Loucy (cell line): Measurements from ENCODE around the gene JTB.

ENCODE experiments used
- H2AFZ ChIP-seq: fragments of 200-600 bp; sonication (generic); 2 replicates; pipeline ENCODE4 v1.6.0; 2016; ENCODE audit warnings: antibody characterized with exemption, mild to moderate bottlenecking, low read length, moderate library complexity
- H3F3A ChIP-seq: fragments of 200-600 bp; 2 replicates; pipeline ENCODE4 v1.6.0; 2016; ENCODE audit warnings: antibody characterized with exemption, low read depth, mild to moderate bottlenecking
- H3K27me3 ChIP-seq: fragments of 200-600 bp; sonication (generic); 2 replicates; pipeline ENCODE4 v1.6.1; 2014; ENCODE audit warnings: low read length, mild to moderate bottlenecking; ENCODE audit not compliant: insufficient read depth, poor library complexity, severe bottlenecking
- H3K36me3 ChIP-seq: fragments of 200-600 bp; sonication (generic); 2 replicates; pipeline ENCODE4 v1.6.1; 2016; ENCODE audit warnings: low read length; ENCODE audit not compliant: insufficient read depth
- H3K4me1 ChIP-seq: fragments of 200-600 bp; sonication (generic); 2 replicates; pipeline ENCODE4 v1.5.1; 2014; ENCODE audit warnings: low read length, mild to moderate bottlenecking; ENCODE audit not compliant: insufficient read depth, poor library complexity, severe bottlenecking
- H3K4me2 ChIP-seq: fragments of 200-600 bp; sonication (generic); 2 replicates; pipeline ENCODE4 v1.6.0; 2014; ENCODE audit warnings: antibody characterized with exemption, low read length, low read depth, mild to moderate bottlenecking; ENCODE audit not compliant: poor library complexity, severe bottlenecking
- H3K4me3 ChIP-seq: fragments of 200-600 bp; sonication (generic); 2 replicates; pipeline ENCODE4 v1.5.1; 2014; ENCODE audit warnings: low read length, mild to moderate bottlenecking, mixed read lengths; ENCODE audit not compliant: poor library complexity, severe bottlenecking
- H3K79me2 ChIP-seq: fragments of 200-600 bp; sonication (generic); 2 replicates; pipeline ENCODE4 v1.6.1; 2014; ENCODE audit warnings: low read length; ENCODE audit not compliant: insufficient read depth
- H3K9ac ChIP-seq: fragments of 200-600 bp; sonication (generic); 2 replicates; pipeline ENCODE4 v1.6.0; 2014; ENCODE audit warnings: mild to moderate bottlenecking, low read depth, low read length, moderate library complexity; ENCODE audit not compliant: poor library complexity, severe bottlenecking
- H3K9me2 ChIP-seq: fragments of 200-600 bp; sonication (generic); replicated peaks from 2 replicates; pipeline ENCODE4 v1.6.1; 2016; ENCODE audit warnings: low read depth, low read length, mixed read lengths
- H3K9me3 ChIP-seq: fragments of 200-600 bp; sonication (generic); 2 replicates; pipeline ENCODE4 v1.6.1; 2014; ENCODE audit warnings: mild to moderate bottlenecking, antibody characterized with exemption, low read length, low read depth; ENCODE audit not compliant: insufficient read depth
- H4K20me1 ChIP-seq: fragments of 200-600 bp; sonication (generic); 2 replicates; pipeline ENCODE4 v1.6.0; 2014; ENCODE audit warnings: antibody characterized with exemption, low read length, mild to moderate bottlenecking; ENCODE audit not compliant: insufficient read depth, poor library complexity, severe bottlenecking
- EZH2phosphoT487 ChIP-seq: fragments of 200-600 bp; IDR thresholded peaks from 2 replicates; pipeline ENCODE4 v1.6.1; 2018; ENCODE audit warnings: antibody characterized with exemption, mild to moderate bottlenecking, moderate library complexity, borderline replicate concordance
- TF ChIP-seq, protein P1 (sequence below): fragments of 200-600 bp; sonication (generic); conservative IDR thresholded peaks from 2 replicates; pipeline ENCODE4 v1.5.1; 2014; ENCODE audit warnings: mild to moderate bottlenecking, antibody characterized with exemption, low read length

JTB gene

DNA sequence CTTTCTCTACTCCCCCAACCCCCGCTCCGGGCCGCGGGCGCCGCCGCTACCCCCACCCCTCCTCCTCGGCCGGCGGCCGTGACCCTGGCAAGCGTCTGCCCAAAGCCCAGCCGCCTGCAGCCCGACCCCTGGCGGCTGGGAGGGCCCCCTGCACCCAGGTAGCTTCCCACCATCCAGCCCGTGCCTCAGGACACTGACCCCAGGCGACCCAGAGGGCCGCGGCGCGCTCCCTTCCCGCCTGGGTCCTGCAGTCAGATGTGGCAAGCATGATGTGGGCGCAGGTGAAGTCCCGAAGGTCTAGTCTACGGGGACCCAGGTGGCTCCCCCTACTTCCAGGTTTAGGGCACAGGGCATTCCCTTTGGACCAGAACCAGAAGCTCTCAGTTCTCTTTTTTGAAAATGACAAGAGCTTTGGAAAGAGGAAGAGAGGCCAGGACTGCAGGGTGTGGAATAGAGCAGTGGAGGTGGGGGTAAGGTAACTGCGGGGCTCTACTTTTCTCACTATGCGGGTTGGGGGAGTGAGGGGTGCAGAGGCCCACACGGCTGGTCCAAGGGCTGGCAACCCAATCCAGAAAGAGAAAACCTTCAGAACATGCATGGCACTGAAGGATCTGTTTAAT, 30.7 kb downstream of the JTB start, which contains the start of gene DENND4B:
DENND4B (minus strand) TSS at position 97 of the 620 bp plus-strand sequence. CDS start 2,344 bp downstream, outside the sequence.
- no peaks in the 10 kb centered on the region for H3K9me3 ChIP-seq
- H3K79me2 ChIP-seq: peaks cover 39% of the 10 kb centered on the region
- peaks cover 25% of the 10 kb centered on the region for H4K20me1 ChIP-seq
- peak within 1 kb of the TSS; percentile 91 for H3K4me2 ChIP-seq
- H2AFZ ChIP-seq: peak within 1 kb of the TSS; percentile 65
- peak within 1 kb of the TSS; percentile 91 for H3K9ac ChIP-seq
- peaks cover 46% of the 10 kb centered on the region; the same call in 1 of the 2 replicates for H3K36me3 ChIP-seq
- H3K4me1 ChIP-seq: peaks cover 21% of the 10 kb centered on the region
- no peaks in the 10 kb centered on the region for H3F3A ChIP-seq
- H3K9me2 ChIP-seq: no peaks in the 10 kb centered on the region
- no peak for TF ChIP-seq EZH2phosphoT487
- TF ChIP-seq, protein P1, sequence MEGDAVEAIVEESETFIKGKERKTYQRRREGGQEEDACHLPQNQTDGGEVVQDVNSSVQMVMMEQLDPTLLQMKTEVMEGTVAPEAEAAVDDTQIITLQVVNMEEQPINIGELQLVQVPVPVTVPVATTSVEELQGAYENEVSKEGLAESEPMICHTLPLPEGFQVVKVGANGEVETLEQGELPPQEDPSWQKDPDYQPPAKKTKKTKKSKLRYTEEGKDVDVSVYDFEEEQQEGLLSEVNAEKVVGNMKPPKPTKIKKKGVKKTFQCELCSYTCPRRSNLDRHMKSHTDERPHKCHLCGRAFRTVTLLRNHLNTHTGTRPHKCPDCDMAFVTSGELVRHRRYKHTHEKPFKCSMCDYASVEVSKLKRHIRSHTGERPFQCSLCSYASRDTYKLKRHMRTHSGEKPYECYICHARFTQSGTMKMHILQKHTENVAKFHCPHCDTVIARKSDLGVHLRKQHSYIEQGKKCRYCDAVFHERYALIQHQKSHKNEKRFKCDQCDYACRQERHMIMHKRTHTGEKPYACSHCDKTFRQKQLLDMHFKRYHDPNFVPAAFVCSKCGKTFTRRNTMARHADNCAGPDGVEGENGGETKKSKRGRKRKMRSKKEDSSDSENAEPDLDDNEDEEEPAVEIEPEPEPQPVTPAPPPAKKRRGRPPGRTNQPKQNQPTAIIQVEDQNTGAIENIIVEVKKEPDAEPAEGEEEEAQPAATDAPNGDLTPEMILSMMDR: peak; percentile 71
- no peaks in the 10 kb centered on the region for H3K27me3 ChIP-seq
- H3K4me3 ChIP-seq: peak within 1 kb of the TSS; percentile 85

- no peaks in the 10 kb centered on the region for H3K9me3 ChIP-seq
- no peaks in the 10 kb centered on the region for H3K27me3 ChIP-seq
- peak overlapping the region; percentile 65 for H2AFZ ChIP-seq
- H3K9me2 ChIP-seq: no peaks in the 10 kb centered on the region
- peak overlapping the region; percentile 91 for H3K4me2 ChIP-seq
- peak overlapping the region; percentile 85 for H3K4me3 ChIP-seq
- peaks cover 21% of the 10 kb centered on the region for H3K4me1 ChIP-seq
- peaks cover 37% of the 10 kb centered on the region for H3K79me2 ChIP-seq
- H4K20me1 ChIP-seq: peaks cover 25% of the 10 kb centered on the region
- H3K9ac ChIP-seq: peak overlapping the region; percentile 91
- no peaks in the 10 kb centered on the region for H3F3A ChIP-seq
- peaks cover 46% of the 10 kb centered on the region; the same call in 1 of the 2 replicates for H3K36me3 ChIP-seq
- TF ChIP-seq, protein P1: no peak
- TF ChIP-seq EZH2phosphoT487: no peak
These were observed 31.5 kb downstream of the JTB start for GRCh38 chr1:153945795-153946621.

- Histone ChIP-seq H4K20me1 (peaks cover 23% of the 10 kb centered on the region), H3K4me3 (peak overlapping the region; percentile 85), H3K27me3 (no peaks in the 10 kb centered on the region), H3F3A (no peaks in the 10 kb centered on the region), H3K9me3 (no peaks in the 10 kb centered on the region), H3K9me2 (no peaks in the 10 kb centered on the region), H3K79me2 (peaks cover 37% of the 10 kb centered on the region), H3K4me2 (peak overlapping the region; percentile 91), H3K9ac (peak overlapping the region; percentile 91), H3K4me1 (peaks cover 21% of the 10 kb centered on the region), H3K36me3 (peaks cover 46% of the 10 kb centered on the region; the same call in 1 of the 2 replicates), H2AFZ (peak overlapping the region; percentile 65)
- TF ChIP-seq EZH2phosphoT487: no peak
- TF ChIP-seq, protein P1: no peak
These were observed 32.2 kb downstream of the JTB start for GRCh38 chr1:153945131-153945794.
